ENCODE results near the gene KCNQ5. TPM values are rescaled to one million over a fixed set of nuclear protein-coding genes. Genes with fewer than 3 reads are reported as not detected.

KCNQ5 gene
- total RNA-seq, 1 experiment from 2014 or later = 2.0 TPM

GRCh38 chr6:73240730-73241129 lies 618.9 kb downstream of the KCNQ5 start (continued):
- TF ChIP-seq CTCF (IDR thresholded peaks at IDR 0.05) = no peak

GRCh38 chr6:73242001-73242400 lies 620.1 kb downstream of the KCNQ5 start:
- Mint-ChIP-seq H3K36me3 (no peaks in the 10 kb centered on the region), H3K9me3 (no peaks in the 10 kb centered on the region; the same call in 1 of the 2 replicates), H3K27me3 (ENCODE audit: low read depth) (no peaks in the 10 kb centered on the region), H3K27ac (no peak overlapping the region), H3K4me1 (no peaks in the 10 kb centered on the region), H3K4me3 (no peak overlapping the region)
- ATAC-seq = no peak
- CTCF ChIA-PET = no interaction called here
- POLR2A ChIA-PET = no interaction called here
- no peak for TF ChIP-seq EMX1 (CRISPR knock-in tag; IDR thresholded peaks at IDR 0.05)
- TF ChIP-seq AR (CRISPR knock-in tag; IDR thresholded peaks at IDR 0.05) = no peak
- TF ChIP-seq MYBL2 (CRISPR knock-in tag; IDR thresholded peaks at IDR 0.05) = no peak
- no peak for DNase-seq (ENCODE audit: low spot score)

Small RNA genes lying within 50 kb of the gene (microRNA-seq; reads per million reads assigned to microRNA genes)
- gene MIR4282 (ENCODE audit: borderline number of aligned reads) = not detected

Data from WTC11 (cell line).